Ectodermal cell (in vitro differentiated cells): ENCODE data around the gene ZBTB8B.
"Not testable (repeated sequence)": the region's sequence is repeated elsewhere in the genome, so short reads cannot be mapped to it uniquely, and the experiment has no call there.

Experiments
- H3K27ac ChIP-seq: 2 replicates; pipeline ENCODE4 v1.7.0; 2013; ENCODE audit warnings: mild to moderate bottlenecking, low read depth, low read length; ENCODE audit not compliant: insufficient read depth, poor library complexity, severe bottlenecking
- H3K27me3 ChIP-seq: 2 replicates; pipeline ENCODE4 v1.7.0; 2013; ENCODE audit warnings: mild to moderate bottlenecking, low read length; ENCODE audit not compliant: insufficient read depth, control insufficient read depth, poor library complexity, severe bottlenecking
- H3K36me3 ChIP-seq: one replicate; pipeline ENCODE4 v1.7.0; 2013; ENCODE audit warnings: low read length; ENCODE audit not compliant: control insufficient read depth, insufficient read depth
- H3K4me1 ChIP-seq: one replicate; pipeline ENCODE4 v1.7.0; 2013; ENCODE audit warnings: low read length; ENCODE audit not compliant: control insufficient read depth, insufficient read depth
- H3K4me3 ChIP-seq: 2 replicates; pipeline ENCODE4 v1.7.0; 2013; ENCODE audit warnings: low read depth, low read length, control low read depth; ENCODE audit not compliant: insufficient read depth
- H3K9me3 ChIP-seq: 2 replicates; pipeline ENCODE4 v1.7.0; 2013; ENCODE audit warnings: mild to moderate bottlenecking, low read length, moderate library complexity; ENCODE audit not compliant: control insufficient read depth
- WGBS, 2 experiments: methylation state at CpG; one replicate each; pipeline ENCODE4 v1.1.7; 2013; ENCODE audit warnings: missing lambda C conversion rate in 2 of 2; 5-methylcytosine and 5-hydroxymethylcytosine counted together

Gene ZBTB8B

DNA sequence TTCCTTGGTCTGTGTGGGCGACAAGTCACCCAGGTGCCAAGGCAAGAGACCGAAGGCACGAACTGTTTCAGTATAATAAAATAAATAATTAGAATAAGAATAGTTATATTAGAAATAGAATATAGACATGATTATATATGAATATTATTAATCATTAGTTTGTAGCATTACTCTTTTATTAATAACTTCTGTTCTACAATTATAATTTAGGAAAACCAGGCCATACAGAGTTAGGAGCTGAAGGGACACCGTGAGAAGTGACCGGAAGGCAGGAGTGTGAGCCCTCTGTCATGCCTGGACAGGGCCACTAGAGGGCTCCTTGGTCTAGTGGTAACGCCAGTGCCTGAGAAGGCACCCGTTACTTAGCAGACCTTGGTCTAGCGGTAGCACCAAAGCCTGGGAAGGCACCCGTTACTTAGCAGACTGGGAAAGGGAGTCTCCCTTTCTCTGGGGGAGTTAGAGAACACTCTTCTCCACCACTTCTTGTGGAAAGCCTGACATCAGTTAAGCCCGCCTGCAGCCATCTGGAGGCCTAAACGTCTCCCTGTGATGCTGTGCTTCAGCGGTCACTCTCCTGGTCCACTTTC, 16.6 kb upstream of the ZBTB8B start:
- H3K36me3 ChIP-seq, H3K9me3 ChIP-seq, H3K27me3 ChIP-seq, H3K4me1 ChIP-seq: not testable (repeated sequence)
- 34% methylated on average over 9 to 10 of the region's 12 CpGs for WGBS, 2 experiments
- peak overlapping the region; percentile 56 for H3K27ac ChIP-seq
- peak overlapping the region; percentile 0 for H3K4me3 ChIP-seq

DNA sequence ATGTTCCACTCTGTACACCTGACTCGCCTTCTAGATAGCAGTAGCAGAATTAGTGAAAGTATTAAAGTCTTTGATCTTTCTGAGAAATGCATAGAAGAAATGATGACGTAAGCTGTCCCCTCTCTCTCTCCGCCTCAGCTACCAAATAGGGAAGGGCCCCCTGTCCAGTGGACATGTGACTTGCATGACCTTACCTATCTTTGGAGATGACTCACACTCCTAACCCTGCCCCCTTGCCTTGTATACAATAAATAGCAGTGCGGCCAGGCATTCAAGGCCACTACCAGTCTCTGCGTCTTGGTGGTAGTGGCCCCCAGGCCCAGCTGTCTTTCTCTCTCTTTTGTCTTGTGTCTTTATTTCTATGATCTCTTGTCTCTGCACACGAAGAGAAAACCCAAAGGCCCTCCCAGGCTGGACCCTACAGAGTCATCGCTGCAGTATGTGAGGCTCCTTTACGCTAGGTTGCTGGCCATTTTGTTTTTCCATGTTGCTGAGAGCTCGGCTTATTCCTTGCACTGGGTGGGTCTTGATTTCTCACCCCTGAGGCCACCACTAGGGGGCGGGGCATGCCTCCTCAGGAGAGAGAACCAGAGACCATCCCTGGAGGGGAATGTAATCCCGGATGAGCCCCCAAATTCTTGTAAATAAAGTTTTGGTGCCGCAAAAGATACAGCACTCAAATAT, 16.0 kb upstream of the ZBTB8B start:
- no peak overlapping the region for H3K4me3 ChIP-seq
- no peaks in the 10 kb centered on the region for H3K27me3 ChIP-seq
- no peak overlapping the region for H3K27ac ChIP-seq
- H3K4me1 ChIP-seq, result no peaks in the 10 kb centered on the region
- peaks cover 3% of the 10 kb centered on the region for H3K9me3 ChIP-seq
- no peaks in the 10 kb centered on the region for H3K36me3 ChIP-seq
- WGBS, 2 experiments, result 82% methylated on average over 11 to 12 of the region's 12 CpGs

DNA sequence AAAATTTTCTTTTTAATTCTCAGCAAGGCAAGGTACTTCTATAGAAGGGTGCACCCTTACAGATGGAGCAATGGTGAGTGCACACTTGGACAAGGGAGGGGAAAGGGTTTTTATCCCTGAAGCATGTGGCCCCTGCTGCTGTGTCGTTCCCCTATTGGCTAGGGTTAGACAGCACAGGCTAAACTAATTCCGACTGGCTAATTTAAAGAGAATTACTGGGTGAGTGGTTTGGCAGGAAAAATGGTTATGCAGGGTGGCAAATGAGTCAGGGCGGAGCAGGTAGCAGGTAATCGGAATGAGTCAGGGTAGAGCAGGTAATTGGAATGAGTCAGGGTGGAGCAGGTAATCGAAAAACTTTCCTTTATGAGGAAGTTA, 15.4 kb upstream of the ZBTB8B start:
- not testable (repeated sequence) for H3K4me3 ChIP-seq, H3K36me3 ChIP-seq
- WGBS, 2 experiments, result 89 to 93% methylated on average over 5 of the region's 5 CpGs

DNA sequence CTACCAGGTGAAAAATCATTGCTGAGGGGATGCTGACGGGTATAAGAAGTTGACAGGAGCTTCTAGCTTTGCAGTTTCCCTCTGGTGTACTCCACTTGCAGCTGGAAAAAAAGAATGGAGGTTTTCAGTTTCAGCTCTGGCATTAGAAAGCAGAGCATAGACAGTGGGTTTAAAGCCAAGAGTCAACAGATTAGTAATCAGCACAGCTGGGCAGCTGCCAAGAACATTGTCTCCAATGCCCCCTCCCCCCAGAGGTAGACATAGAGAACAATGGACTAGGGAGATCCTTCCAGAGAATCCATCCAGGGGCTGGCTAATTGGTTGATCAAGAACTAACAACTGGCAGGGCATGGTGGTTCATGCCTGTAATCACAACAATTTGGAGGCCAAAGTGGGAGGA, 10.1 kb upstream of the ZBTB8B start:
- Histone ChIP-seq H3K4me1 (no peaks in the 10 kb centered on the region), H3K27ac (no peak overlapping the region), H3K36me3 (no peaks in the 10 kb centered on the region), H3K27me3 (no peaks in the 10 kb centered on the region), H3K4me3 (no peak overlapping the region), H3K9me3 (no peaks in the 10 kb centered on the region)
- WGBS, 2 experiments, result 52 to 58% methylated on average over 1 of the region's 1 CpG

More for the DNA sequence above, 15.4 kb upstream of the ZBTB8B start:
- not testable (repeated sequence) for H3K4me1 ChIP-seq, H3K27ac ChIP-seq, H3K9me3 ChIP-seq, H3K27me3 ChIP-seq

DNA sequence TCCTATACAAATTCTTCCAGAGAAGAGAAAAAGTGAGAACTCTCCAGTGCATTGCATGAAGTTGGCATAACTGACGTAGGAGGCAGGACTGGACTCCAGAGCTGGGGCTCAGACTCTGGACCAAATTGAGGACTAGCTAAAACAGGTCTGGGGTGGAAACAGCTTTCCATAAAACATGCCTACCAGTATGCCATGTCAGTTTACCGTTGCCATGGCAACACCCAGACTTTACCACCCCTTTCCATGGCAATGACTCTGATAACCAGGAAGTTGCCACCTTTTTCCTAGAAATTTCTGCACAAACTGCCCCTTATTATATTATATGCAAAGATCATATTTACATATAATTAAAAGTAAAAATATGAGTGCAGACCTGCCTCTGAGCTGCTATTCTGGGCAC, 8.9 kb upstream of the ZBTB8B start:
- Histone ChIP-seq H3K27ac (no peak overlapping the region), H3K36me3 (no peaks in the 10 kb centered on the region), H3K9me3 (no peaks in the 10 kb centered on the region), H3K27me3 (no peaks in the 10 kb centered on the region), H3K4me3 (no peak overlapping the region), H3K4me1 (no peaks in the 10 kb centered on the region)
- 92 to 96% methylated on average over 2 of the region's 2 CpGs for WGBS, 2 experiments

DNA sequence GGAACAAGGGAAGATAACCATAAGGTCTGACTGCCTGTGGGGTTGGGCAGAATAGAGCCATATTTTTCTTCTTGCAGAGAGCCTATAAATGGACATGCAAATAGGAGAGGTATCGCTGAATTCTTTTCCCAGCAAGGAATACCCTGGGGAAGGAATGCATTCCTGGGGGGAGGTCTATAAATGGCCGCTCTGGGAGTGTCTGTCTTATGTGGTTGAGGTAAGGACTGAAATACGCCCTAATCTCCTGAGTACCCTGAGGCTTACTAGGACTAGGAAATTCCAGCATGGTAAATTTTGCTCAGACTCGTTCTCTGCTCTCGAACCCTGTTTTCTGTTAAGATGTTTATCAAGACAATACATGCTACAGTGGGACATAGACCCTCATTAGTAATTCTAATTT, 6.1 kb upstream of the ZBTB8B start:
- not testable (repeated sequence) for H3K27me3 ChIP-seq, H3K4me3 ChIP-seq, H3K9me3 ChIP-seq, H3K27ac ChIP-seq, H3K36me3 ChIP-seq, H3K4me1 ChIP-seq
- 93% methylated on average over 5 of the region's 5 CpGs for WGBS, 2 experiments

DNA sequence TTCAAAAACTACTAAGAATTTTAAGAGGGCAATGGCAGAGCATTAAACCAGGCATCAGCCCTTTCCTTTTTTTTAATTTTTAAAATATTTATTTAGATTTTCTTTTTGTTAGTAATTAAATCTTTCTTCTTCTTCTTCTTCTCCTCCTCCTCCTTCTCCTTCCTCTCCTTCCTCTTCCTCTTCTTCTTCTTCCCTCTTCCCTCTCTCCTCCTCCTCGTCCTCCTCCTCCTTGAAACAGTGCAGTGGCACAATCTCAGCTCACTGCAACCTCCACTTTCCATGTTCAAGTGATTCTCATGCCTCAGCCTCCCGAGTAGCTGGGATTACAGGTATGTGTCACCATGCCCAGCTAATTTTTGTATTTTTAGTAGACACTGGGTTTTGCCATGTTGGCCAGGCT, 1.9 kb upstream of the ZBTB8B start:
- H3K36me3 ChIP-seq, H3K27ac ChIP-seq, H3K4me1 ChIP-seq, H3K9me3 ChIP-seq, H3K27me3 ChIP-seq, H3K4me3 ChIP-seq: not testable (repeated sequence)
- 65 to 83% methylated on average over 2 of the region's 2 CpGs for WGBS, 2 experiments

DNA sequence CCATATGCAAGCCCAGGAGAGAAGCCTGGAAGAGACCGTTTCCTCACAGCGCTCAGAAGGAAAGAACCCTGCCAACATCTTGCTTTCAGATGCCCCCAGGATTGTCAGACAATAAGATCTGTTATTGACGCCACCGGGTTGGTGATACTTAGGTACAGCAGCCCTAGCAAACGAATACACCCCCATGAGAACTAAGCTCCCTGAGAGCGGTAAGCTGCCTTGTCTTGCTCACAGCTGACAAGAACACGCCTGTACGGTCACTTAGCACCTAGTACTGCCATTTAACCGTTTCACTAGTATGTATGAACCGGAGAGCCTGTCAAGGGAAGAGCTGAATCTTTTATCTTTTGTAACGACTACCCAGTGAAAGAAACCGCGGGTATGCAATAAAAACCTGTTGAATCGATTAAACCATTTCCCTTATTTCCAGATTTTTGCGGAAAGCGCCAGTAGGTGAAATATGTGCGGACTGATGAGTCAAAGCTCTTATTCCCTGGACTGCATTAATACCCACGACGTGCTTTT, 619 bp upstream of the ZBTB8B start:
- peak overlapping the region; percentile 74 for H3K4me3 ChIP-seq
- H3K27ac ChIP-seq, result peak overlapping the region; percentile 3
- H3K27me3 ChIP-seq, result no peaks in the 10 kb centered on the region
- H3K9me3 ChIP-seq, result no peaks in the 10 kb centered on the region
- WGBS, 2 experiments, result 17 to 18% methylated on average over 19 of the region's 19 CpGs
- H3K4me1 ChIP-seq, result no peaks in the 10 kb centered on the region
- H3K36me3 ChIP-seq, result no peaks in the 10 kb centered on the region

DNA sequence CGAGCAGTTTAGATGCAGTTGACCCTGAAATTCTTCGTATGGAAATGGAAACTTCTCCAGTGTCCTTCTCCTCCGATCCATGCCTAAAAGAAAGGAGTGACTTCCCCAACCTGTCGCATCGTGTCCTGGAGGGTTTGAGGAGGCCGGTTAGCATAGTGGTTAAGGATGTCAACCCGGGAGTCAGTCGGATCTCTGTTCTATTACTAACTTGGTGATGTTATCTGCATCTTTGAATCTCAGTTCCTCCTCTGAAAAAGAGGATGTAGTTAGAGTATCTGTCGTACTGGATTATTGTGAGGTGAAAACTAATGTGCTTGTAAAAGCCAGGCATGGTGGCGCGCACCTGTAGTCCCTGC, 684 bp downstream of the ZBTB8B start:
- WGBS, 2 experiments, result 41 to 47% methylated on average over 11 of the region's 11 CpGs
- Histone ChIP-seq H3K4me3 (peak overlapping the region; percentile 74), H3K36me3 (no peaks in the 10 kb centered on the region)

DNA sequence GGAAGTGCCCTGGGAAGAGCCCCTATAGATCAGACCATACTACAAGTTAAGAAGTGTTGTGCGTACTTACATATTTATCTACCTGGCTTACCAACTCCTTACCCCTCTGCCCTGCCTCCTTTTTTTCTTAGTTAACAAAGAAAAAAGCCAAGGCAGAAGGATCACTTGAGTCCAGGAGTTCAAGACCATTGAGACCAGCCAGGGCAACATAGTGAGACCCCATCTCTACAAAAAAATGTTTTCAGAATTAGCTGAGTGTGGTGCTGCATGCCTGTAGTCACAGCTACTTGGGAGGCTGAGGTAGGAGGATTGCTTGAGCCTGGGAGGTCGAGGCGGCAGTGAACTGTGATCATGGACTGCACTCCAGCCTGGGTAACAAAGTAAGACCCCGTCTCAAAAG, 1.9 kb downstream of the ZBTB8B start:
- Histone ChIP-seq H3K4me1 (no peaks in the 10 kb centered on the region), H3K9me3 (no peaks in the 10 kb centered on the region), H3K27me3 (no peaks in the 10 kb centered on the region), H3K36me3 (peaks cover 7% of the 10 kb centered on the region), H3K4me3 (no peak overlapping the region), H3K27ac (no peak overlapping the region)
- 87 to 91% methylated on average over 4 of the region's 4 CpGs for WGBS, 2 experiments

More for the DNA sequence above, 684 bp downstream of the ZBTB8B start:
- no peak overlapping the region for H3K27ac ChIP-seq
- H3K9me3 ChIP-seq, result no peaks in the 10 kb centered on the region
- H3K4me1 ChIP-seq, result no peaks in the 10 kb centered on the region
- H3K27me3 ChIP-seq, result no peaks in the 10 kb centered on the region
